CD4-positive, alpha-beta T cell treated with Interleukin-4 for 1 hour (primary cell): Measurements from ENCODE around the gene ADM2.
"Not testable (repeated sequence)": the region's sequence is repeated elsewhere in the genome, so short reads cannot be mapped to it uniquely, and the experiment has no call there.

ENCODE experiments used
- DNase-seq, 2 donors: peaks; one replicate each; pipeline ENCODE4 v3.0.0-alpha.2; 2020 to 2022

Gene ADM2

GRCh38 chr22:50507991-50508884, 26.9 kb downstream of the ADM2 start, which contains the start of gene NCAPH2:
NCAPH2 (plus strand) TSS chr22:50508224; CDS start chr22:50508338, 114 bp downstream.
- DNase-seq, result peak; percentile 97

DNA sequence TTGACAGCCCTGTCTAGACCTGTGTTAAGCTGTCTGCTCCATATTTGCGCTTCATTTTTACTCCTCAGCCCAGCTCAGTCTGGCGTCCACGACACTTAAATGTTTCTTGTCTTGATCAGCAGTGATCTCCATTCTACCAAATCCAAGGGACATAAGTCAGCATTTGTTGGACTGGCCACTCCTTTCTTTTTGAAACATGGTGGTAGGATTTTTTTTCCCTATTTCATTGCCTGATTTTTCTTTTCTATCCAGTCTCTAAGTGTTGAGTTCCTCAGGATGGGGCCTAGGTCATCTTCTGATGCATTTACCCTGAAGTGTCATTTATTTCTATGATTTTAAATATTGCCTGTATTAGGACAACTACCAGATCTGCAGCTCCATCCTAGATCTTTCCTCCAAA, 27.6 kb downstream of the ADM2 start:
- DNase-seq, result no peak

- no peak for DNase-seq
These were observed 31.8 kb downstream of the ADM2 start for GRCh38 chr22:50513175-50513574.

- no peak for DNase-seq
These were observed 34.7 kb downstream of the ADM2 start for GRCh38 chr22:50516068-50516467.

- DNase-seq, result no peak
These were observed 35.5 kb downstream of the ADM2 start for GRCh38 chr22:50516891-50517290.

- DNase-seq, result no peak
These were observed 36.3 kb downstream of the ADM2 start for GRCh38 chr22:50517495-50518260.

DNA sequence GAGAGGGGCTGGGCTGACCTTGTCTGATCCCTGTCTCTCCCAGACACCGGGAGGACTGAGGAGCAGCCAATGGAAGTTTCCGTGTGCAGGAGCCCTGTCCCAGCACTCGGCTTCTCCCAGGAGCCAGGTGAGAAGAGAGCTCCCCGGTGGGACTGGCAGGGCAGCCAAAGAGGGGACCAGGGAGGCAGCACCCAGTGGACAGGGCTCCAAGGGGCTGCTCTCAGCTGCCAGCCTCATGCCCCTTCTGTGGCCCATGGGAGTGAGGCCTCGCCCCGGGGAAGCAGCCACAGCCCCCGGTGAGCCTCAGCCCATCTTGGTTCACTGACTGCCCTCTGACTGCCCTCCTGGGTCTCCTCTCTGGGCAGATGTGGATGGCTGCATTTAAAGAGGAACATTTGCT, 37.3 kb downstream of the ADM2 start:
- no peak for DNase-seq

GRCh38 chr22:50519151-50519550, 37.8 kb downstream of the ADM2 start:
- no peak for DNase-seq

DNA sequence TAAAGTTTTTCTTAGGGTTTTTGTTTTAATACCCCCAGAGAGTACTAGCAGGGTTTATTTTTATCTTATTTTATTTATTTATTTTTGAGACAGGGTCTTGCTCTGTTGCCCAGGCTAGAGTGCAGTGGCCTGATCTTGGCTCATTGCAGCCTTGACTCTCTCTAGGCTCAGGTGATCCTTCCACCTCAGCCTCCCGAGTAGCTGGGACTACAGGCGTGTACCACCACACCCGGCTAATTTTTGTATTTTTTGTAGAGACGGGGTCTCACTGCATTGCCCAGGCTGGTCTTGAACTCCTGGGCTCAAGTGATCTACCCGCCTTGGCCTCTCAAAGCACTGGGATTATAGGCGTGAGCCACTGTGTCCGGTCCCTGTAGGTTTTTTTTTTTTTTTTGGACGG, 38.8 kb downstream of the ADM2 start:
- DNase-seq, result not testable (repeated sequence)

DNA sequence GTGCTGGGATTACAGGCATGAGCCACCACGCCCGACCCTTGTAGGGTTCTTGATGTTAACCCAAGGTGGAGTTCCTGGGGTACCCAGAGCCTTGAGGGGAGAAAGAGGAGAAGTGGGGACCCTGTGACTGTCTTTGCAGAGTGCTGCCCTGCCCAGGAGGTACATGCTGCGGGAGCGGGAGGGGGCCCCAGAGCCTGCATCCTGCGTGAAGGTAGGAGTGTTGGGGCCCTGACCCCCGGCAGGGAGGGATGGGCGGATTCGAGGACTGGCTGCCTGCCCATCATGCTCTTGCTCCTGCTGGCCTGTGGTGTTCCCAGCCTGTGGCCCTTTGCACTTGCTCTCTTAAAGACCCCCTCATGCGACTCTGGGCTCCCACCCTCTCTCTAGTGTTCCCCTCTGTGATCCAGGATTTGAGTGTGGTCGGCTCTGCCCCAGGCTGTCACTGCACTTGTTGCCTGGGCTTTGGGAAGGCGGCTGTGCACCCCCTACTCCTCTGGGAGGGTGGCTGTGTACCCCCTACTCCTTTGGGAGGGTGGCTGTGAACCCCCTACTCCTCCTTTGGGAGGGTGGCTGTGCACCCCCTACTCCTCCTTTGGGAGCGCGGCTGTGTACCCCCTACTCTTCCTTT, 39.6 kb downstream of the ADM2 start:
- DNase-seq, result no peak

- DNase-seq, result no peak
These were observed 40.4 kb downstream of the ADM2 start for GRCh38 chr22:50521710-50522109.

GRCh38 chr22:50522208-50522805, 41.0 kb downstream of the ADM2 start:
- no peak for DNase-seq

DNA sequence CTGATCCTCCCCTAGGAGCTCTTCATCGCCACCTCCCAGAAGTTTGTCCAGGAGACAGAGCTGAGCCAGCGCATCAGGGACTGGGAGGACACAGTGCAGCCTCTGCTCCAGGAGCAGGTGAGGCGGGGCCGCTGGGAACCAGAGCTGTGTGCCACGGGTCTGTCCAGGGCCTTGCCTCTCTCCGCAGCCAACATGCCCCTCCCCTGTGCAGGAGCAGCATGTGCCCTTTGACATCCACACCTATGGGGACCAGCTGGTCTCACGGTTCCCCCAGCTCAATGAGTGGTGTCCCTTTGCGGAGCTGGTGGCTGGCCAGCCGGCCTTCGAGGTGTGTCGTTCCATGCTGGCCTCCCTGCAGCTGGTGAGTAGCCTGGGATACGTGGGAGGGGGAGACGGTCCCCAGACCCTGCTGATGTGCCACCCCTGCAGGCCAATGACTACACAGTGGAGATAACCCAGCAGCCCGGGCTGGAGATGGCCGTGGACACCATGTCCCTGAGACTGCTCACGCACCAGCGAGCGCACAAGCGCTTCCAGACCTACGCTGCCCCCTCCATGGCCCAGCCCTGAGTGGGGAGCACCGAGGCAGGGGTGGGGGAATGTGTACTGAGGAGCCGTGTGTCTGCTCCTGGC, 41.6 kb downstream of the ADM2 start:
- DNase-seq, result no peak

DNA sequence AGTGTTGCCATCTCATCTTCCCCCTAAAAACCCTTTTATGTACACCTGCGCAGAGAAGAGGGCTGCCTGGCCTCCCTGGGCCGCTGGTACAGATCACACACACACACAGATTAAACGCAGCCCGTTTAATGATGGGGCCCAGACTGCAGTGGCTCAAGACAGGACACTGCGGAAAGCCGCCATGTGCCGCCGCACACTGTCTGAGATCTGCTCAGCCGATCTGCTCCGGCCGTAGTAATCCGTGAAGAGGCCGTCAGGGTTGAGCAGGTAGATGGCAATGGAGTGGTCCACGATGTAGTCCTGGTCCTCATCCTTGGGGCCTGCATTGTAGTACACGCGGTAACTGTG, 42.1 kb downstream of the ADM2 start:
- DNase-seq, result no peak

- DNase-seq, result no peak
These were observed 42.7 kb downstream of the ADM2 start for GRCh38 chr22:50523806-50524675.

- DNase-seq, result no peak
These were observed 43.3 kb downstream of the ADM2 start for GRCh38 chr22:50524676-50525103.

GRCh38 chr22:50525104-50525857, 43.9 kb downstream of the ADM2 start, which contains the start of gene SCO2:
SCO2 (minus strand) TSS chr22:50525598; CDS start chr22:50524411, 1,187 bp downstream.
- DNase-seq, result peak; percentile 97

GRCh38 chr22:50525858-50526107, 44.4 kb downstream of the ADM2 start:
- DNase-seq, result no peak

DNA sequence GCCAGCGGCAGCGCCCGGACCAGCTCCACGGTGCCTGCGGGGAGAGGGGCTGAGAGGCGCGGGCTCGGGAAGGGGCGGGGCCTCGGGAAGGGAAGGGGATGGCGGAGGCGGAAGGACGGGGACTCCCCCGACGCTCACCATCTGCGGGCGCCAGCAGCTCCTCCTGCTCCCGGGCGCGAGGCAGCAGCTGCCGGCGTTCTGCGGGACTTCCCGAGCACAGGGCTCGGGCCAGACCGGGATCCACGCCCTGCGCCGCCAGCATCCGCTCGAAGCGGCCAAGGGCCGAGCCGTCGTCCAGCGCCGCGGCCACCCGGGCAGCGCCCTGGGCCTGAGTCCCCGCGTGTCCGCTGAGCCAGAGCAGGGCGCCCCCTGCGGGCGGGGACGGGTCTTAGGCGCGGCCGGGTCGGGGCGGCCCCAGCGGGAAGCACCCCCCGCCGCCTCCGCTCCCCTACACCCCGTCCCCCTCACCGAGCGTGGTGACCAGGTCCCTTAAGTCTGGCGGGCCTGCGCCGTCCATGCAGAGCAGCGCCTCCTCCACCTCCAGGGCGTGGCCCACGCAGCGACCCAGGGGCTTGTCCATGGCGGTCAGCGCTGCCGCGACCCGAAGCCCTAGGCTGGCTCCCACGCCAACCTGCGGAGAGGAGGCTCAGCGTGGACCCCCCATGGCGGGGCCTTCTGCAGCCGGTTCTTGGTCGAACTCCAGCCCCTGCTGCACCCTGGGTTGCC, 44.9 kb downstream of the ADM2 start:
- DNase-seq, result peak; percentile 86 to 89
